HL-60 (cell line): Measurements from ENCODE around the gene MYO10.

Source experiments
- DNase-seq, 2 experiments: peaks; one replicate each; pipeline ENCODE4 v3.0.0-alpha.2; 2010 to 2020; ENCODE audit warnings: low read depth in 1 of 2, low spot score in 1 of 2
- H3K27ac ChIP-seq: fragments of 250-450 bp; sonication (Bioruptor Pico); replicated peaks from 2 replicates; pipeline ENCODE4 v1.5.1; 2020; ENCODE audit warnings: mild to moderate bottlenecking, moderate library complexity
- H3K27me3 ChIP-seq: fragments of 250-450 bp; sonication (Bioruptor Pico); 2 replicates; pipeline ENCODE4 v1.5.1; 2021; ENCODE audit warnings: mild to moderate bottlenecking, moderate library complexity; ENCODE audit not compliant: insufficient read depth, poor library complexity, severe bottlenecking
- H3K4me3 ChIP-seq: replicated peaks from 2 replicates; pipeline ENCODE4 v1.5.1; 2011; ENCODE audit warnings: mild to moderate bottlenecking, control low read depth, low read length; ENCODE audit not compliant: insufficient read depth
- CTCF ChIP-seq: IDR thresholded peaks from one replicate; pipeline ENCODE4 v1.5.1; 2011; ENCODE audit warnings: low read length, control low read depth, inconsistent platforms; ENCODE audit not compliant: insufficient read depth
- GABPA ChIP-seq: IDR thresholded peaks from 2 replicates; pipeline ENCODE4 v1.6.1; 2012; ENCODE audit warnings: low read depth
- POLR2AphosphoS5 ChIP-seq: IDR thresholded peaks from 2 replicates; pipeline ENCODE4 v1.6.1; 2012; ENCODE audit warnings: low read depth
- REST ChIP-seq: IDR thresholded peaks from 2 replicates; pipeline ENCODE4 v1.6.1; 2012; ENCODE audit warnings: low read depth; ENCODE audit not compliant: insufficient replicate concordance
- SPI1 ChIP-seq: IDR thresholded peaks from 2 replicates; pipeline ENCODE4 v1.6.1; 2012; ENCODE audit warnings: low read depth, mild to moderate bottlenecking, borderline replicate concordance

The MYO10 gene

GRCh38 chr5:16794269-16794913 lies 141.7 kb downstream of the MYO10 start:
- H3K4me3 ChIP-seq = no peak overlapping the region
- no peak overlapping the region for H3K27ac ChIP-seq
- DNase-seq = no peak
- no peak for TF ChIP-seq REST
- no peak for TF ChIP-seq CTCF
- TF ChIP-seq GABPA = no peak
- TF ChIP-seq SPI1 = no peak
- no peak for TF ChIP-seq POLR2AphosphoS5
- no peaks in the 10 kb centered on the region for H3K27me3 ChIP-seq

GRCh38 chr5:16792598-16793275 lies 143.4 kb downstream of the MYO10 start:
- H3K27ac ChIP-seq = no peak overlapping the region
- H3K27me3 ChIP-seq = no peaks in the 10 kb centered on the region
- no peak for DNase-seq
- TF ChIP-seq REST = no peak
- no peak for TF ChIP-seq CTCF
- TF ChIP-seq POLR2AphosphoS5 = no peak
- no peak for TF ChIP-seq SPI1
- no peak for TF ChIP-seq GABPA
- no peak overlapping the region for H3K4me3 ChIP-seq

GRCh38 chr5:16791904-16792597 lies 144.0 kb downstream of the MYO10 start:
- Histone ChIP-seq H3K27me3 (no peaks in the 10 kb centered on the region), H3K27ac (no peak overlapping the region), H3K4me3 (no peak overlapping the region)
- TF ChIP-seq POLR2AphosphoS5 (no peak), GABPA (no peak), CTCF (no peak), SPI1 (no peak), REST (no peak)
- no peak for DNase-seq
